Effector CD8-positive, alpha-beta T cell (primary cell): ENCODE data around the gene FOXO3B.
"Not testable (repeated sequence)": the region's sequence is repeated elsewhere in the genome, so short reads cannot be mapped to it uniquely, and the experiment has no call there.

Source experiments
- DNase-seq: peaks from one replicate; lab custom pipeline; 2025; lab: John Stamatoyannopoulos, UW
- total RNA-seq, 4 experiments: gene quantifications; one replicate each; lab custom pipeline; 2026; lab: John Stamatoyannopoulos, UW

FOXO3B gene
- 11.0 to 16.5 (median 13.4) reads per million in 4 experiments for total RNA-seq

- DNase-seq: peak; percentile 73
Measured at GRCh38 chr17:18681767-18682571, at the start of gene FOXO3B. FOXO3B (minus strand) TSS chr17:18682314; CDS start chr17:18681651, 663 bp downstream.

GRCh38 chr17:18723509-18723908, 41.4 kb upstream of the FOXO3B start:
- DNase-seq: not testable (repeated sequence)

DNA sequence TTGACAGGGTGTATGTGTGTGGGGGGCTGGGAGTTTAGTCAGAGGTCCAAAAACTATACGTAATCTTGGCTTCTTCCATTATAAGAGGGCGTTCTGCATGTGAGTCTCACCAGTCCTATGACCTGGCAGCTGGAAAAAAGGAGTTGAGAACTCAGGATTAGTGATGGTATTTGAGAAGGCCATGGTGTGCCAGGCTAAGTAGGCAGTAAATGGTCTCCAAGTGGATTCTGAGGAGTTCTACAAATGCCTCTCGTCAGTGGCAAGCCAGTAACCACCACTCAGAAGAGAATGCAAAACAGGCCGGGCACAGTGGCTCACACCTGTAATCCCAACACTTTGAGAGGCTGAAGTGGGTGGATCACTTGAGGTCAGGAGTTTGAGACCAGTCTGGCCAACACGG, 40.5 kb upstream of the FOXO3B start:
- not testable (repeated sequence) for DNase-seq

DNA sequence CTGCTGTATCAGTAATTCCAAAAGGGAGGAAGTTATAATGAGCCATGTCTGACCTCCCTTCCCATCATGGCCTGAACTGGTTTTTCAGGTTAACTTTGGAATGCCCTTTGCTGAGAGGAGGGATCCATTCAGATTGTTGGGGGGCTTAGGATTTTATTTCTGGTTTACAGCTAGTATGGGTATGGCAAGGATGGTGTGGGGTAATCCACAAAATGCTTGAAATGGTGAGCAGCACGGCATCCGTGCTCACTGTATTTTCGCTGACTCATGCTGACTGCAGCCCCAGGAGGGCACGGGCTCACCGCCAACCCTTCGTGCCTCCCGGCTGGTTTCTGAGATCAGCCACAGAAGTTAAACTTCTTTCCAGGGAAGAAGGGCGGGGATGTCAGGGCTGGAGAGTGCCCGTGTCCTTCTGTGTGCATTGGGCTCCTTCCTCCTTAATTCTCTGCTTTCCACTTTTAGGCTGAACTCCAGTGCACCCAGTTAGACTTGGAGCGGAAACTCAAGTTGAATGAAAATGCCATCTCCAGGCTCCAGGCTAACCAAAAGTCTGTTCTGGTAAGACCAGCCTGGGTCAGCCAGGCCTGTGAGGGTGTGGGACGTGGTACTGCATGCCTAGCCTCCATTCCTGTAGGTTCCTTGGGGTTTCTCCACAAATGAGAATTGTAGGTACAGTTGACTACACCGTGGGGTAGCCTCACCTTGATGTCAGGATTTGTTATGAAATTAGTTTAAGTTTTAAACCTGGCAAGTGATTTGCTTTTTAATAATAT, 39.8 kb upstream of the FOXO3B start:
- DNase-seq: not testable (repeated sequence)

DNA sequence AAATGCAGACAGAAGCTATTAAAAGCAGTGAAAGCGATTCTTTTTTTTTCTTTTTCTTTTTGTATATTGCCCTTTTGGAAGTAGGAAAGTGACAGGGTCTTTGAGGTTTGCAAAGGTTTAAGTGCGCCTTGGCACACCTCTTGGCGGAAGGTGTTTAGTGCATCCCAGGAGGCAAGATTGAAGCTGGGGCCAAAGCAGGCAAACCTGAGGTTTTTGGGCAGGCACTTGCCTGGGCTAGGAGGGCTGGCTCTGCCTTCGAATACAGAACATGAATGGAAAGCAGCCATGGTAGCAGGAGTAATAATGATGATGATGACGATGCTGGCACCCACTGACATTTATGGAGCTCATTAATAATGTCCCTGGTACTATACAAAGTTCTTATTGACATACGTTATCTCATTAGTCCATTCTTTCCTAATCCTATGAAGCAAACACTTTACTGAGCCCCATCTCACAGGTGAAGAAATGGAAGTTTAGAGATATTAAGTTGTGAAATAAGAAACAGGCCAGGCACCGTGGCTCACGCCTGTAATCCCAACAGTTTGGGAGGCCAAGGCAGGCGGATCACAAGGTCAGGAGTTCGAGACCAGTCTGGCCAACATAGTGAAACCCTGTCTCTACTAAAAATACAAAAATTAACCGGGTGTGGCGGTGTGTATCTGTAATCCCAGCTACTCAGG, 37.5 kb upstream of the FOXO3B start:
- DNase-seq: not testable (repeated sequence)

- not testable (repeated sequence) for DNase-seq
Measured at GRCh38 chr17:18718643-18719427, 36.7 kb upstream of the FOXO3B start.

- peak; percentile 39 for DNase-seq
Measured at GRCh38 chr17:18712354-18712999, 30.4 kb upstream of the FOXO3B start.

DNA sequence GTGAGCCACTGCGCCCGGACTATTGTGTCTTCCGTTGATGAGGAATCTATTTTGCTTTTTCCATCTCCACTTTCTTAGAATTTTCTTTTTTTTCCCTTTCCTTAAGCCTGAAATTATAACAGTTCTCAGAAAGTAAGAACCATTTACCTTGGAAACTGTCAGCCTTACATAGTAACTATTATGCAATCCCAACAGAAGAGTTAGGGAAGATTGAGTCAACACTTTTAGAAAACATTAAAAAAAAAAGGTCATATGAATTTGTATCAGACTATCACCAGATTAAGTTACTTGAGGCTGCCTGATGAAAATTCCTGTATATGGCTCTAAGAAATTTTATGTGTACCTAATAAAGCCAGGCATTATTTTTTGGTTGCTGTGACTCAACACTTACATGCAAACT, 26.1 kb upstream of the FOXO3B start:
- DNase-seq: not testable (repeated sequence)

- DNase-seq: not testable (repeated sequence)
Measured at GRCh38 chr17:18705955-18706354, 23.8 kb upstream of the FOXO3B start.

DNA sequence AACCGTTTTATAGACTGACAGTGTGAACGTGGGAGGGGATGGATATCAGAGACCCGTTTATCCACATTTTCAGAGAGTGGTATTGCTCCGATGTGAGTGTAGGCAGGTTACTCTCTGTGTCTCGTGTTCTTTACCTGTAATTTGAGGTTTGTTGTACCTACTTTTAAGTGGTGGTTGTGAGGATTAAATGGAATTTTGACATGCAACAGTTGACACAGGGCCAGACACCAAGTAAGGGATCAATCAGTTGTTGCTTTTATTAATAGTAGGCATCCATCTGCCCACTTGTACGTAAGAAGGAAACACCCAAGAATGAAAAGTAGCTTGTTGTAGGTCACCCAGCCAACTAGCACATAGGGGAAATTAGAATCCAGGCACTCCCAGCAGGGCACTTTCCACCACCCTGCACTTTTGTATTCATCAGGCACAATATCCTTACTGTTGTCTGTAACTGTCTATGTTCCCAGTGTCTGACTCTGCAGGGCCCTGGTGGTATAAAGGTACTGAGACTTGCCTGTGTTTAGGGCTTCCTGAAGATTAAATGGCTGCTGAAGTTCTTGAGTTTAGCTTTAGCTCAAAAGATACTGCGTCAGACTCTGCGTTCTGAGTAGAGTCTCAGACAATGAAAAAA, 16.5 kb upstream of the FOXO3B start:
- not testable (repeated sequence) for DNase-seq

GRCh38 chr17:18695143-18695542, 13.0 kb upstream of the FOXO3B start:
- DNase-seq: not testable (repeated sequence)

DNA sequence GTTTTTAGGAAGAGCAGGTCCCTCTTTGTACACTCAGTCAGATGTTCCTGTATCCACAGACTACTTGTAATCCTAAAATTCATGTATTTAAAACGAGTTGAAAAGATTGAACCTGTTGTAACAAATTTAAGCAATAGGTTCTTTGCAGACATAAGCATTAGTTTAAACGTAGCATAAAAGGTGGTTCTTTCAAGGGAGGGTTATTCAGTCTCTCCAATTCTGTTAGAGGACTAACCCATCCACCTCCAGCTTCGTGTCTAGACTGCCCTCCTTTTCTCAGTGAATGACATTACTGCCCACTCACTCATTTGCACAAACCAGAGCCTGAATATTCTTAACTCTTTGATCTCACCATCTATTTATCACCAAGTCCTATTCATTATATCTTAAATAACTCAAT, 554 bp upstream of the FOXO3B start:
- not testable (repeated sequence) for DNase-seq

GRCh38 chr17:18677381-18677780, 4.7 kb downstream of the FOXO3B start:
- DNase-seq: not testable (repeated sequence)

- not testable (repeated sequence) for DNase-seq
Measured at GRCh38 chr17:18676928-18677327, 5.2 kb downstream of the FOXO3B start.

- DNase-seq: not testable (repeated sequence)
Measured at GRCh38 chr17:18672395-18673227, 9.5 kb downstream of the FOXO3B start.

- not testable (repeated sequence) for DNase-seq
Measured at GRCh38 chr17:18668625-18669024, 13.5 kb downstream of the FOXO3B start.

DNA sequence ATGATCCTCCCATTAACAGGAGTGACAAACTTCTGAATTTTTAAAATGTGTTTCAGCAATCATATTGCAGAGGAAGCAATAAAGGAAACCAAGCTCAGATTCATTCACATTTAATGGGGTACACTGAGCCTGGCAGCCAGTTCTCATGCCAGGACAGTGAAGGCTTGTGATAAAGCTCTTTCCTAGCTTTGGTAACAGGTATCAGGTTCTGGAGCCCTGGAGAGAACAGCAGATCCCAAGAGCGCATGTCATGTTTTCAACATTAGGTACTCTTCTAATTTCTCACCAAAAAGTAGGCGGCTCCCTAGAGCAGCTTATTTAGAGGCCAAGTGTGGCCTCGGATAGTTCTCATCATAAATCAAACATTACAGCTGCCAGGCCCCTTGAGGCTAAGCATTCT, 14.6 kb downstream of the FOXO3B start:
- not testable (repeated sequence) for DNase-seq

- DNase-seq: not testable (repeated sequence)
Measured at GRCh38 chr17:18666326-18666725, 15.8 kb downstream of the FOXO3B start.

GRCh38 chr17:18661924-18662624, 20.0 kb downstream of the FOXO3B start:
- not testable (repeated sequence) for DNase-seq
